Psoas muscle (tissue), 8 donors: ENCODE measurements around the gene SPAG7. TPM values are rescaled to one million over a fixed set of nuclear protein-coding genes. Genes with fewer than 3 reads are reported as not detected.
A peak's percentile ranks its signal among the peaks of the same experiment; 100 is the strongest.

ENCODE experiments used
- ATAC-seq, 4 donors: fragments of 200-7000 bp; cut with Tn5 transposase; one replicate each; pipeline ENCODE4 v1.9.1; 2020; ENCODE audit warnings: moderate library complexity in 3 of 4, mild to moderate bottlenecking in 2 of 4
- DNase-seq, 2 donors: peaks; one replicate each; pipeline ENCODE4 v3.0.0-alpha.2; 2020
- H3K27ac ChIP-seq: fragments of 200-600 bp; one replicate; pipeline ENCODE4 v1.8.0; 2022
- H3K27me3 ChIP-seq, 3 donors: fragments of 200-600 bp in 1 of 3; one replicate each; pipeline versions ENCODE4 v1.6.1 to v1.8.0; 2013 to 2022; ENCODE audit warnings: low read length in 2 of 3, mild to moderate bottlenecking in 2 of 3, moderate library complexity in 1 of 3; ENCODE audit not compliant: insufficient read depth in 3 of 3
- H3K36me3 ChIP-seq, 2 donors: fragments of 200-600 bp in 1 of 2; one replicate each; pipeline versions ENCODE4 v1.6.1 to v1.8.0; 2013 to 2022; ENCODE audit warnings: low read depth in 1 of 2, mild to moderate bottlenecking in 1 of 2, moderate library complexity in 1 of 2; ENCODE audit not compliant: insufficient read depth in 1 of 2
- H3K4me1 ChIP-seq: fragments of 200-600 bp; one replicate; pipeline ENCODE4 v1.8.0; 2022
- H3K4me3 ChIP-seq: fragments of 200-600 bp; one replicate; pipeline ENCODE4 v1.8.0; 2022; ENCODE audit warnings: mild to moderate bottlenecking
- H3K9me3 ChIP-seq: fragments of 200-600 bp; one replicate; pipeline ENCODE4 v1.8.0; 2022
- CTCF ChIP-seq: fragments of 200-600 bp; IDR thresholded peaks from one replicate; pipeline ENCODE4 v1.8.0; 2022; ENCODE audit warnings: antibody characterized with exemption
- WGBS, 3 donors: extraction: QIAGEN DNeasy Blood & Tissue Kit; methylation state at CpG; one replicate each; pipeline versions ENCODE4 v1.1.6 to v1.1.7; 2013; 5-methylcytosine and 5-hydroxymethylcytosine counted together
- intact Hi-C, 2 donors: fragments of 100-400 bp; cut with DNase I; formaldehyde crosslinking; loops; one replicate each; pipeline versions ENCODE4 v1.11.0 to v1.14.2; 2022
- polyA plus RNA-seq, 3 donors: library from polyadenylated mRNA; stranded (reverse); fragments of 200-250 nt; gene quantifications; one replicate each; pipeline ENCODE4 v1.2.3, GENCODE V29; 2013
- total RNA-seq, 4 donors: library from RNA; stranded (reverse); fragmentation: NEBNext Ultra II Directional in 2 of 4; extraction: Animal tissue kit (Norgen Biotek cat#: 25700) in 2 of 4; gene quantifications; one replicate each; pipeline versions ENCODE4 v1.2.1 to v1.2.4, GENCODE V29; 2021 to 2023
- donor health status: healthy with polysubstance abuse.
- donor health status: DM: no; HTN: no; CAD: no; lungs with moderate emphysema.
- donor health status: Bipolar disorder and iron deficiency.
- donor health status: healthy.
- donor health status: DM: yes; HTN: yes; CAD: no.
- donor health status: DM: no; HTN: no; CAD: no.
- donor health status: DM: no; HTN: no; CAD: no.
- donor health status: DM: yes; HTN: yes; CAD: no.

Gene SPAG7
- total and polyA plus RNA-seq, 7 donors = 79.2 to 179 (median 117) TPM

GRCh38 chr17:4959261-4959965 is 8.2 kb downstream of the SPAG7 start:
- no peak for DNase-seq
- WGBS, 3 donors = 51 to 66% (median 62%) methylated on average over 18 of the region's 18 CpGs
- Histone ChIP-seq H3K4me3 (no peak overlapping the region), H3K36me3 (peaks cover 6 to 44% of the 10 kb centered on the region in 2 donors), H3K9me3 (no peaks in the 10 kb centered on the region), H3K4me1 (peaks cover 23% of the 10 kb centered on the region), H3K27ac (peak overlapping the region; percentile 77), H3K27me3 (no peaks in the 10 kb centered on the region)
- TF ChIP-seq CTCF = no peak
- ATAC-seq = peak; percentile 8 to 53 (median 21)
- intact Hi-C loops = no loop called here

GRCh38 chr17:4958102-4958501 is 9.5 kb downstream of the SPAG7 start:
- H3K36me3 ChIP-seq = peaks cover 6 to 52% of the 10 kb centered on the region in 2 donors
- peak overlapping the region; percentile 77 for H3K27ac ChIP-seq

GRCh38 chr17:4956493-4957061 is 11.0 kb downstream of the SPAG7 start:
- ATAC-seq (peak in 1 of 4 donors; percentile 31), DNase-seq (peak; percentile 52 to 79)
- no peaks in the 10 kb centered on the region for H3K27me3 ChIP-seq
- H3K36me3 ChIP-seq = peaks cover 6 to 52% of the 10 kb centered on the region in 2 donors
- intact Hi-C loops = no loop called here
- peaks cover 36% of the 10 kb centered on the region for H3K4me1 ChIP-seq
- peak overlapping the region; percentile 54 for H3K27ac ChIP-seq
- H3K9me3 ChIP-seq = no peaks in the 10 kb centered on the region
- H3K4me3 ChIP-seq = no peak overlapping the region
- TF ChIP-seq CTCF = peak; percentile 18
- 56 to 78% (median 66%) methylated on average over 10 of the region's 10 CpGs for WGBS, 3 donors

More at GRCh38 chr17:4958102-4958501, 9.5 kb downstream of the SPAG7 start:
- Histone ChIP-seq H3K4me1 (peaks cover 36% of the 10 kb centered on the region), H3K4me3 (no peak overlapping the region), H3K9me3 (no peaks in the 10 kb centered on the region), H3K27me3 (no peaks in the 10 kb centered on the region)
- whole genome bisulfite sequencing, 3 donors = 18 to 51% (median 29%) methylated on average over 3 of the region's 3 CpGs
- no peak for TF ChIP-seq CTCF
- DNase-seq = no peak
- peak; percentile 47 to 70 (median 64) for ATAC-seq
- intact Hi-C loops = no loop called here

GRCh38 chr17:4955091-4955490 is 12.5 kb downstream of the SPAG7 start:
- peak overlapping the region; percentile 18 for H3K4me3 ChIP-seq
- ATAC-seq = no peak
- H3K4me1 ChIP-seq = peaks cover 43% of the 10 kb centered on the region
- no peak for TF ChIP-seq CTCF
- no peaks in the 10 kb centered on the region for H3K9me3 ChIP-seq
- 59 to 83% (median 72%) methylated on average over 8 of the region's 8 CpGs for WGBS, 3 donors
- H3K27ac ChIP-seq = peak overlapping the region; percentile 96
- DNase-seq = peak in 1 of 2 donors; percentile 49
- no peaks in the 10 kb centered on the region for H3K27me3 ChIP-seq
- intact Hi-C loops = no loop called here
- H3K36me3 ChIP-seq = peaks cover 5 to 42% of the 10 kb centered on the region in 2 donors
